OCI-LY1 (cell line): ENCODE results near the gene TBC1D14.

Source experiments
- H2AFZ ChIP-seq: fragments of 200-600 bp; sonication (generic), shearing (Covaris generic); 2 replicates; pipeline ENCODE4 v1.6.0; 2014; ENCODE audit warnings: antibody characterized with exemption, mild to moderate bottlenecking, low read length
- H3F3A ChIP-seq: fragments of 200-600 bp; sonication (generic), shearing (Covaris generic); 2 replicates; pipeline ENCODE4 v1.6.0; 2014; ENCODE audit warnings: mild to moderate bottlenecking, antibody characterized with exemption, low read length, moderate library complexity; ENCODE audit not compliant: insufficient read depth
- H3K27ac ChIP-seq: fragments of 200-600 bp; sonication (generic); 2 replicates; pipeline ENCODE4 v1.5.1; 2014; ENCODE audit warnings: low read length, mixed run types, mild to moderate bottlenecking, low read depth; ENCODE audit not compliant: poor library complexity, severe bottlenecking
- H3K27me3 ChIP-seq: fragments of 200-600 bp; sonication (generic); 2 replicates; pipeline ENCODE4 v1.6.0; 2014; ENCODE audit warnings: antibody characterized with exemption, mild to moderate bottlenecking, low read length, moderate library complexity; ENCODE audit not compliant: insufficient read depth
- H3K36me3 ChIP-seq: fragments of 200-600 bp; sonication (generic); 2 replicates; pipeline ENCODE4 v1.6.1; 2014; ENCODE audit warnings: mild to moderate bottlenecking, antibody characterized with exemption, low read length, moderate library complexity, mixed read lengths; ENCODE audit not compliant: insufficient read depth
- H3K4me1 ChIP-seq: fragments of 200-600 bp; sonication (generic); 2 replicates; pipeline ENCODE4 v1.5.1; 2014; ENCODE audit warnings: mild to moderate bottlenecking, low read length, moderate library complexity; ENCODE audit not compliant: insufficient read depth, severe bottlenecking
- H3K4me2 ChIP-seq: fragments of 200-600 bp; sonication (generic), shearing (Covaris generic); 2 replicates; pipeline ENCODE4 v1.6.1; 2014; ENCODE audit warnings: low read length
- H3K4me3 ChIP-seq: fragments of 200-600 bp; sonication (generic); 2 replicates; pipeline ENCODE4 v1.5.1; 2014; ENCODE audit warnings: low read length, low read depth, mild to moderate bottlenecking, mixed read lengths; ENCODE audit not compliant: poor library complexity, severe bottlenecking
- H3K79me2 ChIP-seq: fragments of 200-600 bp; shearing (Covaris generic); 2 replicates; pipeline ENCODE4 v1.6.1; 2016; ENCODE audit warnings: mixed run types, low read length, mixed read lengths; ENCODE audit not compliant: insufficient read depth
- H3K9ac ChIP-seq: fragments of 200-600 bp; sonication (generic), shearing (Covaris generic); 2 replicates; pipeline ENCODE4 v1.6.1; 2014; ENCODE audit warnings: mild to moderate bottlenecking, low read length, mixed read lengths
- H3K9me2 ChIP-seq: fragments of 200-600 bp; sonication (generic), shearing (Covaris generic); 2 replicates; pipeline ENCODE4 v1.6.1; 2014; ENCODE audit warnings: low read depth, mild to moderate bottlenecking, low read length, mixed read lengths
- H3K9me3 ChIP-seq: fragments of 200-600 bp; shearing (Covaris generic); 2 replicates; pipeline ENCODE4 v1.6.1; 2014; ENCODE audit warnings: low read length, mixed read lengths
- H4K20me1 ChIP-seq: fragments of 200-600 bp; sonication (generic), shearing (Covaris generic); 2 replicates; pipeline ENCODE4 v1.6.0; 2016; ENCODE audit warnings: mild to moderate bottlenecking, low read length; ENCODE audit not compliant: insufficient read depth
- EZH2 ChIP-seq: fragments of 200-600 bp; sonication (generic), shearing (Covaris generic); IDR thresholded peaks from 2 replicates; pipeline ENCODE4 v1.8.0; 2017; ENCODE audit warnings: borderline replicate concordance, mixed run types, mild to moderate bottlenecking, antibody characterized with exemption, low read length, moderate library complexity, mixed read lengths
- TF ChIP-seq, protein P1 (sequence below): fragments of 200-600 bp; sonication (generic), shearing (Covaris generic); IDR thresholded peaks from 2 replicates; pipeline ENCODE4 v1.5.1; 2017; ENCODE audit warnings: mild to moderate bottlenecking, antibody characterized with exemption, low read length, moderate library complexity, mixed read lengths

Gene TBC1D14

DNA sequence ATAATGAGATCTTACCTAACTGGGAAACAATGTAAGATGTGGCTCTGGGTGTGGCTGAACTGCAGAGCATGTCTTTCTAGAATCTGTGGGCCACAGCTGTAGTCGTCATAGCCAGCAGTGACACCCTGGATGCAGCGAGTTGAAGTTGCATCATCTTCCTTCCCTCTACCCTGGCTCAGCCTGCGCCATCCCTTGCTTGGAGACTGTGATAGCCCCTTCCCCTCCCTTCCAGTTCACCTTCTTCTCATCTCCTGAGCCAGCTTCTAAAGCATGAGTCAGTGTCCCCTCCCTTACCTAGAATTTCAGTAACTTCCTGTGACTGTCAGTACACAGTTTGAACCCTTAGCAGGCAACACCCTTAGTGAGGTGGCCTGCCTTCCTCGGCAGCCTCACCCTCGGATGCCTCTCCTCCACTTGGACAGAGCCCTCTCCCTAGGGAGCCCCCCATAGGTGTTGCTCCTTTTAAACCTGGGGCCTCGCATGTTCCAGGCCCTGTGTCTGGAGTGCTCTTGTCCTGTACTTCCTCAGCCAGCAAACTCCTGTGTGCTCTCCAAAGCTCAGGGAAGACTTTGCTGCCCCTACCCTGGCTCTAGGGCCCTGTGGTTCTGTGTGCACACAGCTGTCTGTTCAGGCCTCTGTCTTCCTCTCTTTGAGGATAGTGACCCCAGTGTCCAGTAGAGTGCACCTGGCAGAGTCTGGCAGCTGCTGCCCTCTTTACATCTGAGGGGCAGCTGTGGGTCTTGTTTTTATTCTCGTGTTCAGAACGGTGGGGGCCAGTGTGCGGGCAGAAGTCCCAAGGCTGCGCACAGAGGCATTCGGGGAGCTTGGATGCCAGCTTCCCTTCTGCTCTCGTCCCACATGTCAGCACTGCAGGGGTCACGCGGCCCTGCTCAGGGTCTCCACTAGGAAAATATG is 89.8 kb downstream of the TBC1D14 start:
- Histone ChIP-seq H3K4me1 (no peaks in the 10 kb centered on the region), H3K4me2 (no peak overlapping the region), H3F3A (no peaks in the 10 kb centered on the region), H3K9me2 (no peaks in the 10 kb centered on the region), H3K27me3 (no peaks in the 10 kb centered on the region), H2AFZ (no peak overlapping the region), H3K4me3 (no peak overlapping the region), H3K9ac (no peak overlapping the region), H3K27ac (no peak overlapping the region), H3K79me2 (no peaks in the 10 kb centered on the region), H3K36me3 (peaks cover 38% of the 10 kb centered on the region), H3K9me3 (no peaks in the 10 kb centered on the region), H4K20me1 (no peaks in the 10 kb centered on the region)
- TF ChIP-seq, protein P1, sequence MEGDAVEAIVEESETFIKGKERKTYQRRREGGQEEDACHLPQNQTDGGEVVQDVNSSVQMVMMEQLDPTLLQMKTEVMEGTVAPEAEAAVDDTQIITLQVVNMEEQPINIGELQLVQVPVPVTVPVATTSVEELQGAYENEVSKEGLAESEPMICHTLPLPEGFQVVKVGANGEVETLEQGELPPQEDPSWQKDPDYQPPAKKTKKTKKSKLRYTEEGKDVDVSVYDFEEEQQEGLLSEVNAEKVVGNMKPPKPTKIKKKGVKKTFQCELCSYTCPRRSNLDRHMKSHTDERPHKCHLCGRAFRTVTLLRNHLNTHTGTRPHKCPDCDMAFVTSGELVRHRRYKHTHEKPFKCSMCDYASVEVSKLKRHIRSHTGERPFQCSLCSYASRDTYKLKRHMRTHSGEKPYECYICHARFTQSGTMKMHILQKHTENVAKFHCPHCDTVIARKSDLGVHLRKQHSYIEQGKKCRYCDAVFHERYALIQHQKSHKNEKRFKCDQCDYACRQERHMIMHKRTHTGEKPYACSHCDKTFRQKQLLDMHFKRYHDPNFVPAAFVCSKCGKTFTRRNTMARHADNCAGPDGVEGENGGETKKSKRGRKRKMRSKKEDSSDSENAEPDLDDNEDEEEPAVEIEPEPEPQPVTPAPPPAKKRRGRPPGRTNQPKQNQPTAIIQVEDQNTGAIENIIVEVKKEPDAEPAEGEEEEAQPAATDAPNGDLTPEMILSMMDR: no peak
- TF ChIP-seq EZH2: no peak

DNA sequence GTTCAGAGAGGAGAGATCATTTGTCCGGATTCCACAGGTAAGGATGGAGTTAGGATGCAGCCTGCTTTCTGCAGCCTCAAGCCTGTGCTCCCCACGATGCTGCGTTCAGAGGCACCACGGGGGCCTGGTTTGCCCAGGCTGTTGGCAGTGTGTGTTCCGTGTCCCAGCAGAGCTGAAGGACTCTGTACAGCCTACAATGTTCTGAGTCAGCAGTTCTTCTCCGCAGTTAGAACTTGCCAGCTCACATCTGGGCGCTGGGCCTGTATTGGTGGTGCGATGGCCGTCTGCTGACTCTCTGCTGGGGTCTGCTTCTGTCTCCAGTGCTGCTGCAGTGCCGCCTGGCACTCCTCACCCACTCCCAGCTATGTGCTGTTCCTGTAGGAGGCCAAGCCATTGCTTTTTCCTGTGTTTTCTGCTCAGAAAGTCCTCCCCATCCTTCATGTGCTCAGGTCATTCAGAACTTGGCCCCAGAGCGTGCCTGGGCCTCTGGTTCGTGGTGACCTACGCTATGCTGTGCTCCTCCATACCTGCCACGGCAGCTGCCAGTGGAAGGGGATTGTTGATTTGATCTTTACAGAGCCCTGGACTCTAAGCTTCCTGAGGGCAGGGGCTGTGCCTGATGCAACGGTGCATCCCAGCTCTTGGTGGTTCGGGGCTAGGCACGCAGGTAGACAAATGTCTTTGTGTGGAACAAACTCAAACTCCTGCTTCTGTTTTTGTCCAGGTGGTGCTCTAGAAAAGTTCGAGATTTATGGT is 91.0 kb downstream of the TBC1D14 start:
- Histone ChIP-seq H3K9me2 (no peaks in the 10 kb centered on the region), H3F3A (no peaks in the 10 kb centered on the region), H2AFZ (no peak overlapping the region), H4K20me1 (no peaks in the 10 kb centered on the region), H3K9me3 (no peaks in the 10 kb centered on the region), H3K79me2 (no peaks in the 10 kb centered on the region), H3K4me2 (no peak overlapping the region), H3K9ac (no peak overlapping the region), H3K27me3 (no peaks in the 10 kb centered on the region), H3K4me3 (no peak overlapping the region), H3K36me3 (peaks cover 38% of the 10 kb centered on the region), H3K27ac (no peak overlapping the region), H3K4me1 (no peaks in the 10 kb centered on the region)
- TF ChIP-seq, protein P1: no peak
- no peak for TF ChIP-seq EZH2

DNA sequence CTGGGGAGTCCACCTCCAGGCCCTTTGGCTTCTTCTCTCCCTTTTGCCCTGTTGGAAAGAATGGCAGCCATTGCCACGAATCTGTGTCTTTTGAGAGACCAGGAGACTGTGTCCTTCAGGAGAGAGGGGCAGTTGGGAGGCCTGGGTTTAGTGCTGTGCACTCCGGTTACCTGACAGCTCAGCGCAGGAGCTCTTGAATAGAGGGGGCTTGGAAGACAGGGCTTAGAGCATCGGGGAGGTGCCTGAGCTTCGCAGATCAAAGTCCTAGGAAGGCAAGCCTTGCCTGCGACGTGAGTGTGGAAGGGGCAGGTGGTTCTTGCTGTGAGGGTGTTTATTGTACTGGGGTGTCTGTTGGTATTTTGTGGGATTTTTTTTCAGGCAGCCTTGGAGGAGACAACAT is 91.6 kb downstream of the TBC1D14 start:
- Histone ChIP-seq H3K9me2 (no peaks in the 10 kb centered on the region), H3F3A (no peaks in the 10 kb centered on the region), H3K4me3 (no peak overlapping the region), H3K79me2 (no peaks in the 10 kb centered on the region), H3K9me3 (no peaks in the 10 kb centered on the region), H3K27ac (no peak overlapping the region), H3K4me1 (no peaks in the 10 kb centered on the region), H2AFZ (no peak overlapping the region), H4K20me1 (no peaks in the 10 kb centered on the region), H3K4me2 (no peak overlapping the region), H3K36me3 (peaks cover 36% of the 10 kb centered on the region), H3K9ac (no peak overlapping the region), H3K27me3 (no peaks in the 10 kb centered on the region)
- TF ChIP-seq, protein P1: no peak
- TF ChIP-seq EZH2: no peak
